GM18526 (cell line): ENCODE measurements around the gene LRRC56.
A peak's percentile ranks its signal among the peaks of the same experiment; 100 is the strongest.

Experiments used
- POLR2A ChIP-seq: IDR thresholded peaks from 3 replicates; pipeline ENCODE4 v1.6.1; 2011; ENCODE audit not compliant: insufficient read length; ENCODE audit errors: extremely low read depth

The LRRC56 gene

DNA sequence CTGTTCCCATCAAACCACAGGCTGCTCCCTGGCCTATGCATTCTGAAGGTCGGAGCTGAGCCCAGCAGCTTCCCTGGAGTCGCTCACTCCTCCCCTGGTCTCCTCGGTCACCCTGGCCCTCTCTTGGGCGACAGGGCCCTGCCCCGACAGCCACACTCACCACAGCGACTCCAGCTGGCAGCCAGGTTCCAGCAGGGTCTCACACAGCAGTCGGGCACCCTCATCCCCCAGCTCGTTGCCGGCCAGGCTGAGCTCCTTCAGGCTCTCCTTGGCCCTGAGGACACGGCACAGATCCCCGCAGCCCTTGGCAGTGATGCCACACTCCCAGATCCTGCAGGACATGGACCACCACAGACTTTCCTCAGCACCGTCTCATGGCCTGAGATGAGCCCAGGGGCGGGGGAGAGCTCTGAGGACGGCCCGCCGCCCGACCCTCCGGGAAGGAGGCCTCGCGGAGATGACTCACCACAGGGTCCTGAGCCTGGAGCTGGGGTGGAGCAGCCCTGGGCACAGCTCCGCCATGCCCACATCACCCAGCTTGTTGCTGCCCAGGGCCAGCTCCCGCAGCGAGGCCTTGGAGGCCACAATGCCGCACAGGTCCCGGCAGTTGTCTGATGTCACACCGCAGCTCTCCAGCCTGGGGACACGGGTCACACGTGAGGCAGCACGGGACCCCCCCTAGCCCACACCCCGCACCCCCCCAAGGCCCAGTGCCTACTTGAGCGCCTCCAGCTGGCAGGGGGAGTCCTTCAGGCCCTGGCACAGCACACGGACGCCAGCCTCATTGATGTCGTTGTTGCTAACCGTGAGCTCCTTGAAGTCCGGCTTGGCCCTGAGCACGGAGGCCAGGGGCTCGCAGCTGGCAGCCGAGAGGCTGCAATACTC, 38.8 kb upstream of the LRRC56 start:
- TF ChIP-seq POLR2A: no peak

DNA sequence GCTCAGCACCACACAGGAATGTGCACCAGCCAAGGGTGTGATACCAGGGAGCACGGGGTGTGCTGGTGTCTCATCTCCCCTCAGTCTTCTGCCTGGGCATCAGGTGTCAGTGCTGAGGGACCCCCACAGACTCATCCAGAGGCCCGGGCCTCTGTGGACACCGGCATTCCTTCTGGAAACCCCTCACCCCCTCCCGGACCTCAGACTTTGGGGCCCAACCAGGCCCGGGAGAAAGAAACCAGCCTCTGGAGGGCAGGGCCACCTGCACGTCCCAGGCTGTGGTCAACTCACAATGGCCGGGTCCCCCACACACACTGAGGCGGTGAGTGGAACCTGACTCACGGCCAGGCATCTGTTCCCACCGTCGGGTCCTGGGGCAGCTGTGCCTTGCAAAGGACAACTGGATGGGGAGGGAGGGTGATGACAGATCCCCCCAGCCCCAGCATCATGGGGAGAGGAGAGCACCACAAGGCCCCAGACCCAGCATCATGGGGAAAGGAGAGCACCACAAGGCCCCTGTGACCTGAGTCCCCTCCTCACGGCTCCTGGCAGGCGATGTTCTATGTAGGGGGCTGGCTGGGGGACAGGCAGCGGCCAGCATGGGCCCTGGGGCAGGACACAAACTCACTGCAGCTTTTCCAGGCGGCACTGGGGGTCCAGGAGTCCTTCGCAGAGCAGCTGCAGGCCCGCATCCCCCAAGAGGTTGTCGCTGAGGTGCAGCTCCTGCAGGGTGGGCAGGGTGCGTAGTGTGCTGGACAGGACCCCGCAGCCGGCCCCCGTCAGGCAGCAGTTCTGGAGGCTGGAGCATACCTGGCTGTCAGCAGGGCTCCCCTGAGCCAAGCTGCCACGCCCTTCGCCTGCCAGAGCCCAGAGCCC, 37.9 kb upstream of the LRRC56 start:
- no peak for TF ChIP-seq POLR2A

DNA sequence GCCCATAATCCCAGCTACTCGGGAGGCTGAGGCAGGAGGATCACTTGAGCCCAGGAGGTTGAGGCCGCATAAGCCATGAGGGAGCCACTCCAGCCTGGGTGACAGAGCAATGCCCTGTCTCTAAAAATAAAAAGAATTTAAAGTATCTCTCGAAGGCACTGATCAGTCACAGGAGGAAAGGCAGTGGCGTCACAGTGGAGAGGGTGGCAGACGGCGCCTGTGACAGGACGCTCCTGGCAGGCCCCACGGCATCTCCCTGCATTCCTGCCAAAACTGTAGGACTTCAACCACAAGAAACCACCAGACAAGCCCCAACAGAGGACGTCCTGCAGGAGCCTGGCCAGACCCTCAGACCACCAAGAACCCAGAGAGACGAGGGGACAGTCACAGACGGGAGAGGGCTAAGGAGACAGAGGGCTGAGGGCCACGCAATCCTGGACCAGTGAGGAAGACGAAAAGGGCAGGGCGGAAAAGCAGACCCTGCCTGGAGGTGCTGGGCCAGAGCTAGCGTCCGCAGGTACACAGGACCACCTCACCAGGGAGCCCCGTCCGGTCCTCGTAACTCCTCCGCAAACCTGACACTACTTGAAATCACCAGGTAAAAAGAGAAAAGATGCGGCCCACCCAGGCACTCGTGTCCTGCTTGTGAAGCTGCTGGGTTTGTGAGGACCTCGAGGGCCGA, 36.2 kb upstream of the LRRC56 start:
- no peak for TF ChIP-seq POLR2A

DNA sequence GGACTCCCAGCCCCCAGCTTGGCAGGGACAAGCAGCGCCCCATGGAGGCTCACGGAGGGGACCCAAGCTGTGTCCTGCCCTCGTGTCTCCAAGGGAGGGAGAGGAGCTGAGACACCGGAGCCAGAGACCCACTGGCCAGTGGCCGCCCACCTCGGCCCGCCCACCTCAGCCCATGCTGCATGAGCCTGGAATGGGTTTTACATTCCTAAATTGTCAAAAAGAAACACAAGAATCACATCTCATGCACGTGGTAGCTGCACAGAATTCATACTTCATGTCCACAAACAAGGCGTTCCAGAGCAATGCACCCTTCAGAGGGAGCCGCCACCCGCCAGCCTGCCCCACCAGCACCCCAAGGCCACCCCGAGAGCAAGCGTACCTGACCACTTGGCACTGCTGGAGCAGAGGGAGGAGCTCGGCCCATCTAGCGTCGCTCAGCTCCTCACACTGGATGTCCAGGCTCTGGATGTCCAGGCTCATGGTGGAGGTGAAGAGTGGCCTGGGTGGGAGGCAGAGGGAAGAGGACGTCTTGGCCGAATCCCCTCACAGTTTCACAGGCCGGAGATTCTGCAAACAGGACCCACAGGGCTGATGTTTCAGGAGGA, 35.5 kb upstream of the LRRC56 start:
- no peak for TF ChIP-seq POLR2A

DNA sequence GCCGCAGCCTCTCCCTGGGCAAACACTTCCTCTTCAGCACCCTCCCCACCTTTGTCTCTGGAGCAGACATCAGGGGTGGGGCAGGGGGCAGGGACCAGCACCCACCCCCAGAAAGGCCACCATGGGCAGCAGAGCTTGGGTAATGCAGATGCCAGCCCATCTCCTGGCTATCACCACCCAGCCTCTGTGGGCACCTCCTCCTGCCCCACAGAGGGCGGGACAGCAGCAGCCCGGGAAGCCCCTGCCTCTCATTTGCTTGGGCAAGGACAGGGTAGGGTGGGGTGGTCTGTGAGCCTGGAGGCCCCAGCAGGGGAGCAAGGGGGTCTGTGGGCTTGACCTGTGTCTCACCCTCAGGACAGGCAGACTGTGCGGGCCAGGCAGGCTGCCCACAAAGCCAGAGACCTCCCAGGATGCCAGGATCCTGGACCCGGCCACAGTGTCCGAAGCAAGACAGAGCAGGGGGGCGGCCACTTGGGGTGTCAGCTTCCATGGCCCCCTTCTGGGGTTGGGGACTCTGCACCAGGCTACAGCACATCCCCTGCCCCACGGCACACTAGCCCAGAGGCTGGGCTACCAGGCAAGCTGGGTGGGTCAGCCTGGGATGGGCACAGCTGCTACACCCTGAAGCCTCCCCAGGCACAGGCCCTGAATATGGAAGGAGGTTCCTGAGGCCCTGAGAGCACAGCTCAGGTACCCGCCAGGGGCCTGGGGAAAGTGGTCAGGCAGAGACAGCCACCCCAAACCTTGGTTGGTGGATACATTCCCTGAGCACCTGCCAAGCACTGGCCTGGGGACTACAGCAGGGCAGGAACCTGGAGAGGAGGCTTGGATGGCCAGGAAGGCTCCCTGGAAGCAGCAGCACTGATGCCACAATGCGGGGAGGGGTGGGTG, 34.8 kb upstream of the LRRC56 start:
- no peak for TF ChIP-seq POLR2A

DNA sequence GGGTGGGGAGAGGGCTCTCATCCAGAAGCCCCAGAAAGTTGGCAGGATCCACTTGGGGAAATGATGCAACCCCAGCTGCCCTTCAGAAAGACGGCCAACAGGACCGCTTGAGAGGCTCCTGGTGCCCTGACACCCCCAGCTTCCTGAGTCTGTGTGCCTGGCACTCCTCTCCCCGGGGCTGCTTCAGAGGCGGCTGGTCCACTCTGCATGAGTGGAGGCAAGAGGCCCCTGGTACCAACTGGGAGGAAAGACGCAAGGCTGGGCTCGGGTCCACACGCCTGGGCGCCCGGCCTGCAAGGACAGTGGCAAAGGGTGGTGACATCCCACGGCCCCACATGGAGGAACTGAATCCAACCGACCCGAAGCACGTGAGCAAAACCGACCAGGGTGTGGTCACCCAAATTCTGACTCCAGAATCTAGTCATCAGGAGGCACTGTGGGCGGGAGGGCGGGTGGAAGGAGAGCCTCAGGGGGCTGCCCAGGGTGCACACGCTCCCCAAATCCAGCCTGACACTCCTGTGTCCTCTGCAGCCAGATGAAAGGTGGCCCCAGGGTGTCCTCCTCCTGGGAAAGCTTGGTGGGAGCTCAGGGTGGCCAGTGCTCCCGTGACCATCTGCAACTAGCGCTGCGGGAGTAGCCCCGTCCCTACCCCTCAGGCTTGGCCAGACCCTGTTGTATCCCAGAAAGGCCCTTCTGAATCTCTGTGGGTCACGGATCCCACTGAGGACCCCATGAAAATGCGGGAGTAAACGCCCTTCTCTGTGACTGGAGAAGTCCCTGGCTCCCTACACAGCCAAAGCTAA, 33.9 kb upstream of the LRRC56 start:
- no peak for TF ChIP-seq POLR2A

DNA sequence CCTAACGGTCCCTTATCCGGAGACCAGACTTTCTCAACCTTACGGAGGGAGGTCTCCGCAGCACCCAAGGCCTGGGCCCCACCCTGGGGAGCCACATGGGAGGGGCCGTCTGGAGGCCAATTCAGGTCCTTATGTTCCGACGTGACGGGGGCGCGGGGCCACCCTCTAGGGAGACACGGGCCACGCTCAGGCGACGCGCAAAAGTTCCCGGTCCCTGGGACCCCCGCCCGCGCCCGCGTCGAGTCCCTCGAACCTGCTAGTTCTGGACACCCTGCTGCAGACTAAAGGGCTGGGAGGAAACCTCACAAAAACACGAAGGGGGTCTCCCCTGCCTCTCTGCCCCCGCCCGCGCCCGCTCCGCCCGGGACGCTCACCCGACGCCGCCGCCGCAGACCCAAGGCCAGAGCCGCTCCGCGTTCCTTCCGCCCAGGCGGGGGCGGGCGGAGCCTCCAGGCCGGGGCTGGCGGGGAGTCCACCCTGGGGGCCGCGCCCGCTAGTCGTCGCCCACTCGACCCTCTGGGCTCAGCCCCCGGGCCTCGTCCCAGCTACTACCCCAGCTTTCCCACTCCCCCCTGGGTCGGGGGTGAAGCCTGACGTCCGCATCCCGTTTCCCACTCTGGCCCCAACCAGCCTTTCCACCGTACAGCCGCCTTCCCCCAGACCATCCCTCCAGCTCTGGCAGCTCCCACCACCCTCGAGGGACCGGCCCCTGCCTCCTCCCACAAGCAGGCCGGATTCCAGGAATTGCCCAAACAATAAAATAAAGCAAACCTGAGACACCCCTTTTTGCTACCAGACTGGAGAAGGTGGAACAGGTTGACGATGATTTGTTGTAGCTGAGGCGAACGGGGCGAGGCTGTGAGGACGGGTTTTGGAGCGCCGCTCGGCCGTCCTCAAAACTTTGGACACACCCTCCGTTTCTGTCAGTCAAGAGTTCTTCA, 33.0 kb upstream of the LRRC56 start:
- TF ChIP-seq POLR2A: peak; percentile 21

DNA sequence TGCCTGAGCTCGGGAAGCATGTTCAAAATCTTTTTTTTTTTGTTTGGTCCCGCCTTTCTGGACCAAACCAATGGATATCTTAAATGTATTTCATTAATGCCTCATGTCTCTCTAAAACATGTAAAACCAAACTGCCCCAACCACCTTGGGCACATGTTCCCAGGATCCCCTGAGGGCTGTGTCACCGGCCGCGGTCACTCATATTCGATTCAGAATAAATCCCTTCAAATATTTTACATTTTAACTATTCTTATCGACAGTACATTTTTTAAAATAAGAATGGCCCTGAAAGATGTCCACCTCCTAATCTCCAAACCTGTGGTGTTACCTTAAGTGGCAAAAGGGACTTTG, 32.4 kb upstream of the LRRC56 start:
- TF ChIP-seq POLR2A: no peak

DNA sequence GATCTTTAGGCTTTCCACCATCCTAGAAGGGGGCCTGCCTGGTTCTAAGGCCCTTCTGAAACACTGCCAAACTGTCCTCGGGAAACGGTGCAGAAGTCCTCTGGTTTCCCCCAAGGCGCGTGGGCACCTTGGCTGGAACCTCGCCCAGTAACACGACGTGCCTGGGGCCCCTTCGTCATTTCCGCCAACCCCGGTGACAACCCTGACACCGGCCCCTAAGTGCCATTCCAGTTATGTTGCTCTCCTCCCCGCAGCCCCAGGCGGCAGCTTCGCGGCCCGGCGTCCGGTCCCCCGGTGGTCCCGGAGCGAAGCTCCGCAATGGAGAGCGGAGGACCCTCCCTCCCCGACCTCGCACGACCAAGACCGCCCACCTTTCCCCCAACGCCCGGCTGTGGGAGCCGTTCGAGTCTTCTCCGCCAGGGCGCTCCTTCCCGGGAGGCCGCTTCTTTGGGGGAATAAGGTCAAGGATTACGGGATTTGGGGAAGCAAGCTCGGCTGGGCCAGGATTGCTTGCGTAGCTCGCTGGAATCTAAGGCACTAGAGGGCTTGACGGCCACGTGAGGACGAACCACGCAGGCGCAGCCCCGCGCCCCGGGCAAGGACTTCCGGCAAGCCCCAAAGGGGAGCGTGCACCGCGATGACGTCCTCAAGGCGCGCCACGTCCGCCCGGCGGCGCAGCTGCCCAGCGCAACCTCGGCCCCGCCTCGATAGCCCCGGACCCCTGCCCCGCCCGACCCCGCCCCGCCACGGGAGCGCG, 30.9 kb upstream of the LRRC56 start:
- peak; percentile 74 for TF ChIP-seq POLR2A

DNA sequence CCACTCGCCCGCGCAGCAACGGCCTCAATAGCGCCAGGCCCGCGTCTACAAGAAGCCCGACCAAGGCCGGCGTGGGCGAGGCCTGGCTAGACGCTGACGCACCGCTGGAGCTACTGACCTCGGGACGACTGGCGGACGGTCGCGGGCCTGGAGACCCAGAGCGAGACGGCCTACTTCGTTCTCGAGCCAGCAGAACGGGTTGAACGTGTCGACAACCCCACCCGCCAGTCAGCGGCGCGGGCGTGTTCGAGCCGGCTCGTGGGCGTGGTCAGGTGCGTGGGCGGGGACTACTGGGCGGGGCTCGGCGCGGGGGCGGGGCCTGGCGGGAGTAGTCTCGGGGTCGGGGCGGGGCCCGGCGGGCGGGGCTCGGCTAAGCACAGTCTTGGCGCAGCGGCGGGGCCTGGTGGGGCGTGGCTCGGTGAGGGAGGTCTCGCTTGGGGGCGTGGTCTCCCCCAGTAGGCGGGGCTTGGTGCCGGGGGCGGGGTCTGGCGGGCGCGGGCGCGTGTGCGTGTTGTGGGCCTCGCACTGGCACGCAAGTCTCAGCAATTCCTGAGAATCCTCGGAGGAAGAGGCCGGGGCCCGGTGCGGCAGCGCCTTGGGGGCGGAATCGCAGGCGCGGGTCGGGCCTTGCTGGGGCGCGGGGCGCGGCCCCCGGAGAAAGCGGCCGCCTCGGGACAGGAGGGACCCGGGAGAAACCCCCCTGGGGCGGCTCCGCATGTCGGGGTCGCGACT, 30.2 kb upstream of the LRRC56 start, which contains the start of gene RNH1:
TSS of gene RNH1 (minus strand) at position 248 of the 732 bp plus-strand sequence. CDS start 5,080 bp downstream, outside the sequence.
- TF ChIP-seq POLR2A: peak; percentile 63
